Natural killer cell (primary cell): Measurements from ENCODE around the gene AP1M2. TPM values are rescaled to one million over a fixed set of nuclear protein-coding genes. Genes with fewer than 3 reads are reported as not detected.

ENCODE experiments used
- ATAC-seq, 3 donors: fragments of 150-1000 bp in 2 of 3; fragments of 200-7000 bp in 1 of 3; cut with Tn5 transposase; 1 replicate in 1 of 3; 2 replicates in 2 of 3; pipeline ENCODE4 v1.10.0; 2021; ENCODE audit warnings: mild to moderate bottlenecking in 2 of 3, moderate library complexity in 2 of 3
- DNase-seq, 2 donors: peaks; one replicate each; pipeline versions ENCODE4 v3.0.0 to v3.0.0-alpha.2; 2013 to 2021; ENCODE audit warnings: mixed read lengths in 1 of 2
- H3K27ac ChIP-seq: one replicate; pipeline ENCODE4 v1.5.1; 2013; ENCODE audit warnings: mild to moderate bottlenecking, low read length
- H3K27me3 ChIP-seq: one replicate; pipeline ENCODE4 v1.6.1; 2013; ENCODE audit warnings: low read length; ENCODE audit not compliant: control insufficient read depth, insufficient read depth
- H3K36me3 ChIP-seq: one replicate; pipeline ENCODE4 v1.6.1; 2013; ENCODE audit warnings: low read length; ENCODE audit not compliant: control insufficient read depth, insufficient read depth
- H3K4me1 ChIP-seq: one replicate; pipeline ENCODE4 v1.6.1; 2013; ENCODE audit warnings: low read length; ENCODE audit not compliant: control insufficient read depth, insufficient read depth
- H3K4me3 ChIP-seq: one replicate; pipeline ENCODE4 v1.5.1; 2013; ENCODE audit warnings: low read length
- H3K9me3 ChIP-seq: one replicate; pipeline ENCODE4 v1.6.1; 2013; ENCODE audit warnings: low read length; ENCODE audit not compliant: control insufficient read depth, insufficient read depth
- H3K27ac Mint-ChIP-seq, 2 donors: one replicate each; pipeline ENCODE4 v1.8.0; 2022; ENCODE audit warnings: mild to moderate bottlenecking in 2 of 2, mixed read lengths in 2 of 2, moderate library complexity in 1 of 2
- H3K27me3 Mint-ChIP-seq, 2 donors: one replicate each; pipeline ENCODE4 v1.8.0; 2022; ENCODE audit warnings: low read depth in 2 of 2, mixed read lengths in 2 of 2
- H3K36me3 Mint-ChIP-seq: one replicate; pipeline ENCODE4 v1.8.0; 2022; ENCODE audit warnings: mixed read lengths
- H3K4me1 Mint-ChIP-seq, 2 donors: one replicate each; pipeline ENCODE4 v1.8.0; 2022; ENCODE audit warnings: mixed read lengths in 2 of 2
- H3K4me3 Mint-ChIP-seq: one replicate; pipeline ENCODE4 v1.8.0; 2022; ENCODE audit warnings: mild to moderate bottlenecking, moderate library complexity, mixed read lengths
- H3K9me3 Mint-ChIP-seq, 2 donors: one replicate each; pipeline ENCODE4 v1.8.0; 2022; ENCODE audit warnings: mixed read lengths in 2 of 2
- WGBS: methylation state at CpG from one replicate; pipeline ENCODE4 v1.1.7; 2013; ENCODE audit warnings: missing lambda C conversion rate; ENCODE audit not compliant: insufficient coverage; 5-methylcytosine and 5-hydroxymethylcytosine counted together
- intact Hi-C: fragments of 100-400 bp; cut with micrococcal nuclease; formaldehyde crosslinking; loops from one replicate; pipeline ENCODE4 v1.14.2; 2022
- total RNA-seq, 4 donors: library from RNA; stranded (reverse); fragments of 120-200 nt in 1 of 4; gene quantifications; one replicate each; pipeline versions ENCODE4 v1.2.3 to v1.2.4, GENCODE V29; 2013 to 2022
- TF ChIP-seq, protein P1 (sequence below): fragments of 200-600 bp; IDR thresholded peaks from one replicate; pipeline ENCODE4 v1.8.0; 2022; ENCODE audit warnings: antibody characterized with exemption

Gene AP1M2
- total RNA-seq, 3 donors from 2014 or later (not counting 1 experiment from before 2014, with no cell fraction given), result 1.3 TPM; not detected in 2

DNA sequence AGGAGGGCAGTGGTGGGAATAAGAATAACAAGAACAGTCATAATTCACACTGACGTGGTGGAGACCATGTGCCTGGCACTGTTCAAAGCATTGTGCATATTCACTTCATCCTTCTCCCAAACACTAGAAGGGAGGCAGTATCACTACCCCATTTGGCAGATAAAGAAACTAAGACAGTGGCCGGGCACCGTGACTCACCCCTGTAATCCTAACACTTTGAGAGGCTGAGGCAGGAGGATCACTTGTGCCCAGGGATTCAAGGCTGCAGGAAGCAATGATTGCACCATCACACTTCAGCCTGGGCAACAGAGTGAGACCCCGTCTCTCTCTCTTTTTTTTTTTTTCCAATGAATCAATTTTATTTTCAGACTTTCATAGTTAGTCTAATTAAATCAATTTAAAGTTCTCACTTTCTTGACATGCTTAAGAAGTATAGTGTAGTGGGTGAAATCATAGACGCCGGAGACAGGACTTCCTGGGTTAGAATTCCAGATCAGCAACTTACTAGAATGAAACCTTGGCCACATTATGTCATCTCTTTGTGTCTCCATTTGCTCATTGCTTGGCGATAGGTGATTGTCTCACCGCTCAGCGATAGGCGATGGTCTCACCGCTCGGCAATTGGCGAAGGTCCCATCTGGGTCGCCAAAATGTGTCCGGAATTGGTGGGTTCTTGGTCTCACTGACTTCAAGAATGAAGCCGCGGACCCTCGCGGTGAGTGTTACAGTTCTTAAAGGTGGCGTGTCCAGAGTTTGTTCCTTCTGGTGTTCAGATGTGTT, 48.7 kb downstream of the AP1M2 start:
- no peaks in the 10 kb centered on the region for H3K9me3 Mint-ChIP-seq
- TF ChIP-seq, protein P1, sequence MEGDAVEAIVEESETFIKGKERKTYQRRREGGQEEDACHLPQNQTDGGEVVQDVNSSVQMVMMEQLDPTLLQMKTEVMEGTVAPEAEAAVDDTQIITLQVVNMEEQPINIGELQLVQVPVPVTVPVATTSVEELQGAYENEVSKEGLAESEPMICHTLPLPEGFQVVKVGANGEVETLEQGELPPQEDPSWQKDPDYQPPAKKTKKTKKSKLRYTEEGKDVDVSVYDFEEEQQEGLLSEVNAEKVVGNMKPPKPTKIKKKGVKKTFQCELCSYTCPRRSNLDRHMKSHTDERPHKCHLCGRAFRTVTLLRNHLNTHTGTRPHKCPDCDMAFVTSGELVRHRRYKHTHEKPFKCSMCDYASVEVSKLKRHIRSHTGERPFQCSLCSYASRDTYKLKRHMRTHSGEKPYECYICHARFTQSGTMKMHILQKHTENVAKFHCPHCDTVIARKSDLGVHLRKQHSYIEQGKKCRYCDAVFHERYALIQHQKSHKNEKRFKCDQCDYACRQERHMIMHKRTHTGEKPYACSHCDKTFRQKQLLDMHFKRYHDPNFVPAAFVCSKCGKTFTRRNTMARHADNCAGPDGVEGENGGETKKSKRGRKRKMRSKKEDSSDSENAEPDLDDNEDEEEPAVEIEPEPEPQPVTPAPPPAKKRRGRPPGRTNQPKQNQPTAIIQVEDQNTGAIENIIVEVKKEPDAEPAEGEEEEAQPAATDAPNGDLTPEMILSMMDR, result no peak
- no peak for DNase-seq
- peak in 1 of 3 donors; percentile 34 for ATAC-seq
- peak overlapping the region; percentile 70 for H3K4me3 Mint-ChIP-seq
- no peaks in the 10 kb centered on the region for H3K27me3 ChIP-seq
- no peak overlapping the region for H3K4me3 ChIP-seq
- H3K36me3 Mint-ChIP-seq, result no peaks in the 10 kb centered on the region
- H3K27ac ChIP-seq, result no peak overlapping the region
- H3K4me1 ChIP-seq, result peaks cover 18% of the 10 kb centered on the region
- intact Hi-C loops, result no loop called here
- H3K4me1 Mint-ChIP-seq, result peaks cover 6 to 25% of the 10 kb centered on the region in 2 donors
- H3K9me3 ChIP-seq, result no peaks in the 10 kb centered on the region
- WGBS, result 51% methylated on average over 20 of the region's 20 CpGs
- H3K27ac Mint-ChIP-seq, result peak overlapping the region; percentile 64 to 81
- no peaks in the 10 kb centered on the region for H3K27me3 Mint-ChIP-seq
- no peaks in the 10 kb centered on the region for H3K36me3 ChIP-seq

DNA sequence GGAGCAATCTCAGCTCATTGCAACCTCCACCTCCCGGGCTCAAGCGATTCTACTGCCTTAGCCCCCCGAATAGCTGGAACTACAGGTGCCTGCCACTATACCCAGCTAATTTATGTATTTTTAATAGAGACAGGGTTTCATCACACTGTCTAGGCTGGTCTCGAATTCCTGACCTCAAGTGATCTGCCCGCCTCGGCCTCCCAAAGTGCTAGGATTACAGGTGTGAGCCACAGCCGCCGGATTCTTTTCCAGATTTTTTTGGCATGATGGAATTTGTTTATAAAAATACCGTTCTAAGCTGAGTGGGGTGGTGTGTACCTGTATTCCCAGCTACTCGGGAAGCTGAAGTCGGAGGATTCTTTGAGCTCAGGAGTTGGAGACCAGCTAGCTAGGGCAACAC, 49.4 kb downstream of the AP1M2 start:
- Histone ChIP-seq H3K4me3 (no peak overlapping the region), H3K27me3 (no peaks in the 10 kb centered on the region), H3K9me3 (no peaks in the 10 kb centered on the region), H3K27ac (no peak overlapping the region), H3K4me1 (peaks cover 12% of the 10 kb centered on the region), H3K36me3 (no peaks in the 10 kb centered on the region)
- peaks cover 6 to 25% of the 10 kb centered on the region in 2 donors for H3K4me1 Mint-ChIP-seq
- TF ChIP-seq, protein P1, result no peak
- no peak overlapping the region for H3K4me3 Mint-ChIP-seq
- H3K9me3 Mint-ChIP-seq, result no peaks in the 10 kb centered on the region
- no peaks in the 10 kb centered on the region for H3K36me3 Mint-ChIP-seq
- no peak for ATAC-seq
- no peaks in the 10 kb centered on the region for H3K27me3 Mint-ChIP-seq
- DNase-seq, result no peak
- 94% methylated on average over 10 of the region's 11 CpGs for WGBS
- H3K27ac Mint-ChIP-seq, result no peak overlapping the region
- intact Hi-C loops, result no loop called here

DNA sequence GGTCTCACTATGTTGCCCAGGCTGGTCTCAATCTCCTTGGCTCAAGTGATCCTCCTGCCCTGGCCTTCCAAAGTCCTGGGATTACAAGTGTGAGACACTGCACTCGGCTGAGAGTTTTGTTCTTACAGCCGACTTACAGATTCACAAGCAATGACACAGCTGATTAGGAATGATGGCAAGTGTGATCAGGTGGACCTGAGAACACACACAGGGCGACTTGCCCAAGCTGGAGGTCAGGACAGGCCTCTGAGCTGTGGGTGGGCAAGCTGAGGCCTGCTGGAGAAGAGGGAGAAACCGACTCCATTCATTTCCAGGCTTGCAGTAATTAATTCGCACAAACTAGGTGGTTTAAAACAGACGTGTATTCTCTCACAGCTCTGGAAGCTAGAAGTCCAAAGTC, 51.5 kb downstream of the AP1M2 start:
- 86% methylated on average over 6 of the region's 6 CpGs for WGBS
- Histone ChIP-seq H3K27me3 (no peaks in the 10 kb centered on the region), H3K27ac (no peak overlapping the region), H3K4me3 (no peak overlapping the region), H3K9me3 (no peaks in the 10 kb centered on the region), H3K4me1 (peaks cover 6% of the 10 kb centered on the region), H3K36me3 (no peaks in the 10 kb centered on the region)
- ATAC-seq, result no peak
- H3K27ac Mint-ChIP-seq, result no peak overlapping the region
- no peaks in the 10 kb centered on the region for H3K36me3 Mint-ChIP-seq
- no peak overlapping the region for H3K4me3 Mint-ChIP-seq
- no peaks in the 10 kb centered on the region for H3K9me3 Mint-ChIP-seq
- H3K27me3 Mint-ChIP-seq, result no peaks in the 10 kb centered on the region
- H3K4me1 Mint-ChIP-seq, result peaks cover 6 to 18% of the 10 kb centered on the region in 2 donors
- no peak for DNase-seq
- TF ChIP-seq, protein P1, result no peak
- intact Hi-C loops, result no loop called here
